Nephron (organoid): ENCODE data around the gene MGST2.

Experiments
- H3K27ac Mint-ChIP-seq, 3 experiments: 2 replicates each; pipeline ENCODE4 v1.8.0; 2020; ENCODE audit warnings: mixed read lengths in 3 of 3, mild to moderate bottlenecking in 2 of 3, moderate library complexity in 1 of 3
- H3K27me3 Mint-ChIP-seq: 2 replicates; pipeline ENCODE4 v1.8.0; 2021; ENCODE audit warnings: low read depth, mild to moderate bottlenecking, moderate library complexity, mixed read lengths
- H3K36me3 Mint-ChIP-seq: 2 replicates; pipeline ENCODE4 v1.8.0; 2020; ENCODE audit warnings: low read depth, mixed read lengths
- H3K4me1 Mint-ChIP-seq: 2 replicates; pipeline ENCODE4 v1.8.0; 2020; ENCODE audit warnings: mixed read lengths
- H3K4me3 Mint-ChIP-seq, 3 experiments: 2 replicates each; pipeline ENCODE4 v1.8.0; 2020; ENCODE audit warnings: mild to moderate bottlenecking in 3 of 3, mixed read lengths in 3 of 3, moderate library complexity in 2 of 3
- H3K9me3 Mint-ChIP-seq: 2 replicates; pipeline ENCODE4 v1.8.0; 2020; ENCODE audit warnings: mixed read lengths
- TF ChIP-seq, protein P1 (sequence below), 3 experiments: fragments of 200-600 bp; sonication (generic); IDR thresholded peaks; one replicate each; pipeline ENCODE4 v1.5.0; 2021; ENCODE audit warnings: antibody characterized with exemption in 3 of 3; ENCODE audit not compliant: unreplicated experiment in 3 of 3

Gene MGST2

DNA sequence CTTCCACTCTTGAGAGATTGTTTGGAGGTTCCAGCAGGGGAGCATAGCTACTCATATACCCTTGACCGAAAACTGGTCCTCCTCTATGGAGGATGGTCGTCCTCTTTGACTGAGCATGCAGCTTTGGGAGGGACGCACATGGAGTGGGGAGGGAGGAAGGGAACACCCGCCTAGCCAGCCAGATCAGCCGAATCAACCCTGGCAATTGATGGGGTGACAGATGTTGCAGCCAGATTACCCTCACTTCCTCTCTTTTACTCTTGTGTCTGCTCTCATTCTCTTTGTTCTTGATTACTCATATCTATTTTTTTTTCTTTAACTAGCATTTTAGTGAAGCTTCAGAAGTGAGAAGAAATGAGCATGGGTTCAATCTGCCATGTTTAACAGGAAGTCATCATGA lies 19.6 kb downstream of the MGST2 start:
- Mint-ChIP-seq H3K27ac (no peak overlapping the region), H3K4me1 (peaks cover 7% of the 10 kb centered on the region), H3K27me3 (no peaks in the 10 kb centered on the region), H3K36me3 (peaks cover 59% of the 10 kb centered on the region), H3K4me3 (no peak overlapping the region), H3K9me3 (peaks cover 13% of the 10 kb centered on the region)
- TF ChIP-seq, protein P1, sequence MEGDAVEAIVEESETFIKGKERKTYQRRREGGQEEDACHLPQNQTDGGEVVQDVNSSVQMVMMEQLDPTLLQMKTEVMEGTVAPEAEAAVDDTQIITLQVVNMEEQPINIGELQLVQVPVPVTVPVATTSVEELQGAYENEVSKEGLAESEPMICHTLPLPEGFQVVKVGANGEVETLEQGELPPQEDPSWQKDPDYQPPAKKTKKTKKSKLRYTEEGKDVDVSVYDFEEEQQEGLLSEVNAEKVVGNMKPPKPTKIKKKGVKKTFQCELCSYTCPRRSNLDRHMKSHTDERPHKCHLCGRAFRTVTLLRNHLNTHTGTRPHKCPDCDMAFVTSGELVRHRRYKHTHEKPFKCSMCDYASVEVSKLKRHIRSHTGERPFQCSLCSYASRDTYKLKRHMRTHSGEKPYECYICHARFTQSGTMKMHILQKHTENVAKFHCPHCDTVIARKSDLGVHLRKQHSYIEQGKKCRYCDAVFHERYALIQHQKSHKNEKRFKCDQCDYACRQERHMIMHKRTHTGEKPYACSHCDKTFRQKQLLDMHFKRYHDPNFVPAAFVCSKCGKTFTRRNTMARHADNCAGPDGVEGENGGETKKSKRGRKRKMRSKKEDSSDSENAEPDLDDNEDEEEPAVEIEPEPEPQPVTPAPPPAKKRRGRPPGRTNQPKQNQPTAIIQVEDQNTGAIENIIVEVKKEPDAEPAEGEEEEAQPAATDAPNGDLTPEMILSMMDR (IDR thresholded peaks at IDR 0.05; ENCODE audit: unreplicated experiment in 3 of 3), result no peak

DNA sequence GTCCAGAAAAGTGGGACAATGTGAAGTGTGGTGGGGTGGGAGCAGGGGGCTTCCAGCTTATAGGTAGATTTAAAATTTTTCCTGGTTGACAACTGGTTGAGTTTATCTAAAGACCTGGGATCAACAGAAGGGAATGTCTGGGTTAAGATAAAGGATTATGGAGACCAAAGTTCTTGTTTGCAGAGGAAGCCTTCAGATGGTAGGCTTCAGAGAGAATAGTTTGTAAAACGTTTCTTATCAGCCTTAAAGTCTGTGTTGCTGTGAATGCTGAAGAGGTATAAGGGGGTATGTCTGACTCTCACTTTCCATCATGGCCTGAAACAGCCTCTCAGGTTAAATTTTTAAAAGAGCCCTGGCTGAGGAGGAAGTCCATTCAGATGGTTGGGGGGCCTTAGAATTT lies 20.5 kb downstream of the MGST2 start:
- no peak overlapping the region for H3K4me3 Mint-ChIP-seq
- H3K27ac Mint-ChIP-seq, result no peak overlapping the region
- H3K27me3 Mint-ChIP-seq, result no peaks in the 10 kb centered on the region
- TF ChIP-seq, protein P1 (IDR thresholded peaks at IDR 0.05; ENCODE audit: unreplicated experiment in 3 of 3), result no peak
- H3K9me3 Mint-ChIP-seq, result peaks cover 11% of the 10 kb centered on the region
- H3K4me1 Mint-ChIP-seq, result peaks cover 7% of the 10 kb centered on the region
- peaks cover 49% of the 10 kb centered on the region for H3K36me3 Mint-ChIP-seq

DNA sequence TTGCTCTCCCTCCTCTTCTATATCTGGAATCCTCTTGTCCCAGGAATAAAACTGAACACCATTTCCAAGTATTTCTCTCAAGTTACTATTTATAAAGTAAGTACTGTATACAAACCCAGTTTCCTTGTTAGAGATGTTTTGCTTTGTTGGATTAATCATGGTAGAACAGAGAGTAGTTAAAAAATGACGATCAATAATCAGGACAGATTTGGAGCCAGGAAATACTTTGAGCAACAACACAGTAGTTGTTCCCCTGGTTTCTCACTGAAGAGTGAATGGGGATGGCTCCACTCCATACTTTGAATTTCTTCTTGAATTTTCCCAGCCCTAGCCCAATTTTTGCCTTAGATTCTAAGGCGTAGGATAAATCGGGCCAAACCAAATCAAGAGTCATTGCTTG lies 21.4 kb downstream of the MGST2 start:
- TF ChIP-seq, protein P1 (IDR thresholded peaks at IDR 0.05; ENCODE audit: unreplicated experiment in 3 of 3), result no peak
- peaks cover 7% of the 10 kb centered on the region for H3K4me1 Mint-ChIP-seq
- peaks cover 45% of the 10 kb centered on the region for H3K36me3 Mint-ChIP-seq
- peaks cover 11% of the 10 kb centered on the region for H3K9me3 Mint-ChIP-seq
- no peak overlapping the region for H3K27ac Mint-ChIP-seq
- no peaks in the 10 kb centered on the region for H3K27me3 Mint-ChIP-seq
- no peak overlapping the region for H3K4me3 Mint-ChIP-seq

DNA sequence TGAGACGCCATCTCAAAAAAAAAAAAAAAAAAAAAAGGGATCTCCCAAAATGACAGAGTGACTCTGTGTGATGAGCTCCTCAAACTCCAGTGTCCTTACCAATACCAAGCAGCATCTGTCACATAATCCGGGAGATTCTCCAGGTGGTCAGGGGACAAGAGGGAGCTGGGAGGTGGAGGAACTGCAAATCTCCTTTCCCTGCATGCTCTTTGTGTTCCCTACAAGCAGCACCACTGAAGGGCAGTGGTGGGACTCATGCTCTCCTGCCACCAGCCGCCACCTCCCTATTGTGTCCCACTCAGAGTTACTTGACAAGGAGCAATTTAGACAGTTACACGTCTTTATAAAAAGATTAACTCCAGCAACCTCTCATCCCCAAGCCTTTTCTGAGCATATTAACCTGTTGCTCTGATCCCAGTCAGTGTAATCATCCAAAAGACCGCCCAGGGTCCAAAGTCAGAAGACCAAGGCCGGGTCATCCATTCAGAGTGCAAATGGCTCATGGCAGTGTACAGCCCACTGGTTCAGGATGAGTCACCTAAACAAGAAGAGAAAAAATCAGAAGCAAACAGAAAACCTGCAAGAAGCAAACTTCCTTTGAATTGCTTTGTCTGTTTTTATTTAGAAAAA lies 23.6 kb downstream of the MGST2 start:
- TF ChIP-seq, protein P1 (IDR thresholded peaks at IDR 0.05; ENCODE audit: unreplicated experiment in 3 of 3), result no peak
- Mint-ChIP-seq H3K9me3 (peaks cover 3% of the 10 kb centered on the region), H3K27ac (peak overlapping the region in 1 of 3 experiments; percentile 49), H3K4me3 (no peak overlapping the region), H3K27me3 (no peaks in the 10 kb centered on the region), H3K36me3 (peaks cover 30% of the 10 kb centered on the region), H3K4me1 (peaks cover 5% of the 10 kb centered on the region)

DNA sequence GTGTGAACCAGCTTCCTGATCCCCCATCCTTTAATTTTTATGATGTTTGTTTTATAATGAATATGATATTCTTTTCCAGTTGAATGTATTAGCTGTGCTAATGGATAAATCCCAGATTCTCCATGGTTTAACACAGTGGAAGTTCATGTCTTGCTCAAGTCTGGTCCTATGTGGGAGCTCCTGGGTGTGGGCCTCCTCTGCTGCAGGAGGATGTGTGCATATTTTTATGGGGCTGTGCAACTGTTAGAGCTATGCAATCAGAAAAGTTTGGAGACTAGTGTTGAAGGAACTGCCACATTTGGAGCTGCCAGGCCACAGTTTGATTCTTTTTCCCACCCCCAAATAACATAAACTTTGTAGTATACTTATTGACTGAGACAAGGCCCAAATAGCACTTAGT lies 24.8 kb downstream of the MGST2 start:
- Mint-ChIP-seq H3K36me3 (peaks cover 30% of the 10 kb centered on the region), H3K9me3 (no peaks in the 10 kb centered on the region), H3K4me1 (peaks cover 5% of the 10 kb centered on the region), H3K4me3 (no peak overlapping the region), H3K27me3 (no peaks in the 10 kb centered on the region), H3K27ac (no peak overlapping the region)
- TF ChIP-seq, protein P1 (IDR thresholded peaks at IDR 0.05; ENCODE audit: unreplicated experiment in 3 of 3), result no peak

DNA sequence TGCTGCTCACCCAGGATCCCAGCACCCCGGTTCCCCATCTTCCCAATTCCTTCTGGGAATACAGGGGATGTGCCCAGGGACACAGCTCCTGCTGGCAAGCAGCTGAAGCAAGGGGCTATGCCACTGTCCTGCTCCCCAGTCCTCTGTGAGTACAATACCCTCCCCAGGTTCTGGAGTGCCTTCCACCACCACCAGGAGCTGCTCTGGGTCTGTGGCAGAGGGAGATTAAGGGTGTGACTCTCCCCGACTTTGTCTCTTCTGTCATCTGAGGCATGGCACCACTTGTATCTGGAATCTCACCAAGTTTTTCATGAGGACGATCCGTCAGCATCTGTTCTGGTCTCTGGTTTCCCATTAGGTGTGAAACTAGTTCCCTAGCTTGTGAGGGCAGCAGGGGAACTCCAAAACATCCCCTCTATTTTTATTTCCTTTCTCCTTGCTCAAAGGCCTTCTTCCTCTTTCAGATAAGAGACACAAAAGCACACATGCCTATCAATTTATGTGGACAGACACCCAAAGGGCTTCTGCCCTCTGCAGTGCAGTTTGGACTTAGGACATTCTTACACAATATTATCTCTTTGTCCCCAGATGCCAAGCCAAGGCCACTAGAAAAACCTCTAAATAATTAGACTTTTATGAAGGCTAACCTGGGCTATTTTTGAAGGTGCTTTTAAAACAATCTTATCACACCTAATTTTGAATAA lies 26.8 kb downstream of the MGST2 start:
- peaks cover 5% of the 10 kb centered on the region for H3K4me1 Mint-ChIP-seq
- peaks cover 37% of the 10 kb centered on the region for H3K36me3 Mint-ChIP-seq
- no peak overlapping the region for H3K4me3 Mint-ChIP-seq
- no peaks in the 10 kb centered on the region for H3K27me3 Mint-ChIP-seq
- H3K27ac Mint-ChIP-seq, result no peak overlapping the region
- peaks cover 10% of the 10 kb centered on the region for H3K9me3 Mint-ChIP-seq
- TF ChIP-seq, protein P1 (IDR thresholded peaks at IDR 0.05; ENCODE audit: unreplicated experiment in 3 of 3), result no peak
